ENCODE measurements around the gene MEAF6. TPM values are rescaled to one million over a fixed set of nuclear protein-coding genes. Genes with fewer than 3 reads are reported as not detected.

Gene MEAF6
- total RNA-seq, 2 donors from 2014 or later: 49.2 to 53.2 TPM

Other genes starting within 250 kb of the MEAF6 start
- 100 to 1,000 TPM; 109 to 198 TPM for gene ZC3H12A, start 40.2 kb downstream of the MEAF6 start, total RNA-seq
- 10 to 100 TPM; 31.4 to 35.8 TPM for gene SNIP1, start 39.5 kb upstream of the MEAF6 start, total RNA-seq
- gene DNALI1, start 42.2 kb upstream of the MEAF6 start, total RNA-seq: not detected
- 10 to 100 TPM; 69.8 to 90.5 TPM for gene GNL2, start 81.2 kb upstream of the MEAF6 start, total RNA-seq
- not detected for gene RSPO1, start 120.1 kb upstream of the MEAF6 start, total RNA-seq
- gene CDCA8, start 177.8 kb upstream of the MEAF6 start, total RNA-seq: 10 to 100 TPM; 29.8 to 60.4 TPM